Breast epithelium (tissue), 3 donors: ENCODE measurements around the gene MYLK.

Experiments used
- CTCF ChIP-seq, 3 donors: fragments of 450-650 bp; IDR thresholded peaks; one replicate each; pipeline ENCODE4 v1.5.1; 2016 to 2017; ENCODE audit warnings: antibody characterized with exemption in 3 of 3, mild to moderate bottlenecking in 3 of 3, moderate library complexity in 3 of 3
- POLR2AphosphoS5 ChIP-seq, 3 donors: sonication (generic); formaldehyde crosslinking; IDR thresholded peaks; one replicate each; pipeline ENCODE4 v1.6.1; 2017; ENCODE audit warnings: antibody characterized with exemption in 3 of 3

- no peak for TF ChIP-seq CTCF (IDR thresholded peaks at IDR 0.05)
- no peak for TF ChIP-seq POLR2AphosphoS5 (IDR thresholded peaks at IDR 0.05)
Observed at GRCh38 chr3:123919353-123919752, 35.2 kb upstream of the MYLK start.
